D721Med (cell line): Measurements from ENCODE around the gene INPP5A.

Experiments
- DNase-seq: peaks from one replicate; pipeline ENCODE4 v3.0.0; 2011; ENCODE audit warnings: low spot score; ENCODE audit not compliant: insufficient read length
- FAIRE-seq: peaks from 2 replicates; lab custom pipeline; 2011; peaks lifted over from hg19 to GRCh38; lab: Jason Lieb, UNC
- TF ChIP-seq, protein P1 (sequence below): IDR thresholded peaks from 2 replicates; pipeline ENCODE4 v1.5.1; 2012; ENCODE audit warnings: mild to moderate bottlenecking, control low read depth; ENCODE audit not compliant: insufficient read depth; ENCODE audit errors: missing control alignments

Gene INPP5A

DNA sequence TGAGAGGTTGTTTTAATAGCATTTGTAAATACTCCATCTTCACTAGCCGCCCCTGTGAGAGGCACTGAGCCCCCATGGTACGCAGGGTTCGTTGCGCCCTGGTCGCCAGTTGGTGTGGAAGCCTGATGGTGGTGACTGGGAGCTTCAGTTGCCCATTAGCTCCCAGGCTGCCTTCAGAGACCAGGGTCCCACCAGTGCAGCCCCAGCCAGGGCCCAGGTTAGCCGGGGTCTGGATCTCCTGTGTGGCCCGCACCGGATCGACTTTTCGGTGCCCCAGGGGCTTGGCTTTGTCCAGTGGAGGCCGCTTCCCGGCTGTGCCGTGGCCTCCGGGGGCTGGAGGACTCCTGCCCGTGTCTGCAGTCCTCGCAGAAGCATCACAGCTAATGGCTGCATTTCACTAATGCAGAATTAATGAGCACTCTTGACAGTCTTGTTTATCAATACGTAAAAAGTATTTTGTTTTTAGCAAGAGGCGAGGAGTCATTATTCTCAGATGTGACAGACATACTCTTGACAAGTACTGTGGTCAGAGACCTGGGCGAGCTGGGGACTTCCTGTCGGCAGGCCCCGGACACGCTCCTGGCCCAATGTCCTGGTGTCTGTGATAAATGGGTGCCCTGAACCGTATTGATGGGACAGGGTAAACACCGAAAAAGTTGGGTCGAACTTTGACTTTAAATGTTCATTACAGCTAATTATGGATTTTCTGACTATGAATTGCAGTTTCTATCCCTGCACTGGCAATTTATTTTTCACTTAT, 148.5 kb downstream of the INPP5A start:
- DNase-seq (no peak), FAIRE-seq (no peak)

DNA sequence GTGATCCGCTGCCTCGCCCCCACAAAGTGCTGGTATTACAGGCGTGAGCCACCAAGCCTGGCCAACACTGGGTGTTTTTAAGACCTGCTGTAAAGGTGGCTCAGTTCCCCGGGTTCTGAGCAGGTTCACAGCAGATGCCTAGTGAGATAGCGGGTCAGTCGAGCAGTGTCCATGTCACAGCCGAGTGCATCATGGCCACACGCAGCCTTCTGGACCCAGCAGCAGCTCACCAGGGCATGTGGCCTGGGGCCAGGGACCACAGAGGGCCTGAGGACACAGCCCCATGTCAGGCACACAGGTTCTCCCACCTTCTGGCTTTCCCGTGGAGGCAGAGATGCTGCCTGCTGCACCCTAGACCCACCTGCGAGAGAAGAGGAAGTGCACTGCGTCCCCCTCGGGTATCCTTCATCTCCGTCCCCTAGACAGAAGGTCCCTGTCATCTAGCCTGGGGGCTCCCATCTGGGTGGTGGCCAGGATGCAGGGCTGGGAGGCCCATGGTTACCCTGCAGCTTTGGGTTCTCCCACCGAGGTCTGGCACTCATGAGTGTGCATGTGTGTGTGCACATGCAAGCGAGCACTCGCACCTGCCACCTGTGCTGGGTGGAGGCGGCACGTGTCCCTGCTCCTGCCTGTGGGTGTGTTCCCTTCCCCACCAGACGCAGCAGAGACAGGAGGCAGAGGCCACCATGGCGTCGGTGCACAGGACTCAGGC, 149.8 kb downstream of the INPP5A start:
- TF ChIP-seq, protein P1, sequence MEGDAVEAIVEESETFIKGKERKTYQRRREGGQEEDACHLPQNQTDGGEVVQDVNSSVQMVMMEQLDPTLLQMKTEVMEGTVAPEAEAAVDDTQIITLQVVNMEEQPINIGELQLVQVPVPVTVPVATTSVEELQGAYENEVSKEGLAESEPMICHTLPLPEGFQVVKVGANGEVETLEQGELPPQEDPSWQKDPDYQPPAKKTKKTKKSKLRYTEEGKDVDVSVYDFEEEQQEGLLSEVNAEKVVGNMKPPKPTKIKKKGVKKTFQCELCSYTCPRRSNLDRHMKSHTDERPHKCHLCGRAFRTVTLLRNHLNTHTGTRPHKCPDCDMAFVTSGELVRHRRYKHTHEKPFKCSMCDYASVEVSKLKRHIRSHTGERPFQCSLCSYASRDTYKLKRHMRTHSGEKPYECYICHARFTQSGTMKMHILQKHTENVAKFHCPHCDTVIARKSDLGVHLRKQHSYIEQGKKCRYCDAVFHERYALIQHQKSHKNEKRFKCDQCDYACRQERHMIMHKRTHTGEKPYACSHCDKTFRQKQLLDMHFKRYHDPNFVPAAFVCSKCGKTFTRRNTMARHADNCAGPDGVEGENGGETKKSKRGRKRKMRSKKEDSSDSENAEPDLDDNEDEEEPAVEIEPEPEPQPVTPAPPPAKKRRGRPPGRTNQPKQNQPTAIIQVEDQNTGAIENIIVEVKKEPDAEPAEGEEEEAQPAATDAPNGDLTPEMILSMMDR, result no peak
- DNase-seq (no peak), FAIRE-seq (no peak)

More for the DNA sequence above, 148.5 kb downstream of the INPP5A start:
- TF ChIP-seq, protein P1, result no peak

DNA sequence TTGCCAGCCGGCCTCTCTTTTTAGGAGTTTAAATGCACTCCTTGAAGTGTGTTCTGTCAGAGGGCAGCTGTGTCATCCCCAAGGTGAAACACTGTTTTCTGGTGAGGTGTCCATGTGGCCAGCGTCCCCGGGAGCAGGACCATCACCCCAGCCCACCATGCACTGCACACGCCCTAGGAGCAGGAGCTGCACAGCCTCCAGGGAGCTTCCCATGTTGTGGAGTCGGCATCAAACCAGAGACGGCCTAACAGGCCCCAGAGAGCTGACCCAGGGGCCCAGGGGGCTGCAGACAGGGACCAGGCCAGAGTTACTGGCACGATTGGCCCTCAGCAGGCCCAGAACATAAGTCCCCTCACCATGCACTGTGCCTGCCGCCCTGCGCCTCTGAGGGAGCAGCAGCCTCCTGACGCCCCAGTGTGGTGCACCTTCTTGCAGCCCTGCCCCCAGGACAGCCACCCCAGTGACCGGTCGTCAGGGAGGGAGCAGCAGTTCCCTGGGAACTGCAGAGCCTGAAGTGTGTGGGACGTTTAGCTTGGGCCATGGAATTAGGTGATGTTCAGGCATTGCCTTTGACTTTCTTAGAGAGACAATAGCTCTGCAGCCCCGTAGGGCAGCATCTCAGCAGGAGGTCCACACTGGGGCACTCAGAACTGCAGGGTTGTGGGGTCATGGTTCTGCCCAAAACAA, 150.4 kb downstream of the INPP5A start:
- TF ChIP-seq, protein P1, result no peak
- FAIRE-seq (no peak), DNase-seq (no peak)

DNA sequence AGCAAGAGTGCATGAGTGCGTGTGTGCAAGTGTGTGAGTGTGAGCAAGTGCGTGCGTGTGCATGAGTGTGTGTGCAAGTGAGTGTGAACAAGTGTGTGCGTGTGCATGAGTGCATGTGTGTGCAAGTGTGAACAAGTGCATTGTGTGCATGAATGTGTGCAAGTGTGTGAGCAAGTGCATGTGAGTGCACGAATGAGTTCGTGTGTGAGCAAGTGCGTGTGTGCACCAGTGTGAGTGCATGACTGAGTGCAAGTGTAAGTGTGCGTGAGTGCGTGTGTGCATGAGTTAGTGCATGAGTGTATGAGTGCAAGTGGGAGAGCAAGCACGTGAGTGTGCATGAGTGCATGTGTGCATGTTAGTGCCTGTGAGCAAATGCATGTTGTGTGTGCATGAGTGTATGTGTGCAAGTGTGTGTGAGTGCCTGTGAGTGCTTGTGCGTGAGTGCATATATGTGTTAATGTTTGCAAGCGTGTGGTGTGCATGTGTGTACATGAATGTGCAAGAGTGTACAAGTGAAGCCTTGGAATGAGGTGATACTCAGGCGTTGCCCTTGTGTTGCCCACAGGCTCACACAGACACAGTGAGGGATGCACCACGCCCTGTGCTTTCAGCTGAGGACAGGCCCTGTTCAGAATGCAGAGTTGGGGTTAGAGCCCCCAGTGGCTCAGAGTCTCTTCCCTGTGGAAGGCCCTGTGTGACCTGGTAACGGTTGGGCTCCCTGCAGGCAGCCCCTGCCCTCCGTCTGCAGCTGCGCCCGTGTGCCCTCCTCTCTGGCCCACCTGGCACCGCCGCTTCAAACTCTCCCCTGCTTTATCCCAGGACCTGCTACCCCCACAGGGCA, 151.2 kb downstream of the INPP5A start:
- FAIRE-seq, result no peak
- TF ChIP-seq, protein P1, result no peak
- DNase-seq, result no peak

DNA sequence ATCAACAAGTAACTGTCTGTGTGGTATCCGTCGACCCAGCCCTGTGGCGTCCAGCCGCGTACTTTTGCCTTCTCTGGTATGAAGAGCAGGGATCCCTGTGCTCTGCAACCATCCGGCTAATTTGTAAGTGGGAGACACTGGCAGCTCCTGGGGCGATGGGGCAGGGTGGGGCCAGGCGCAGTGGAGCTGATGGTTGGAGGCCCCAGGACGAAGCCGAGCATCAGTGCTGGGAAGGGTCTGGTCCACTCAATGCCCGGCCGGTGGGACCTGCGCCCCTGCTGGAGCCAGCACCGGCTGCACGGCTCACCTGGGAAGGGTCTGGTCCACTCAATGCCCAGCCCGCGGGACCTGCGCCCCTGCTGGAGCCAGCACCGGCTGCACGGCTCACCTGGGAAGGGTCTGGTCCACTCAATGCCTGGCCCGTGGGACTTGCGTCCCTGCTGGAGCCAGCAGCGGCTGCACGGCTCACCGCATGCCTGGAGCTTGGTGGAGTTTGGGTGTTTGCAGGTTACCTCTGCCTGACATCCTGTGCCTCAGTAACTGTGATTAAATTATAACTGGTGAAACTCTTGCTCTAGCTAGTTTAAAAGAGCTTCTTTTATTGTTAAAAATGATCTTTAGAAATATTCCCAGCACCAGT, 152.3 kb downstream of the INPP5A start:
- FAIRE-seq (no peak), DNase-seq (no peak)
- TF ChIP-seq, protein P1, result no peak

DNA sequence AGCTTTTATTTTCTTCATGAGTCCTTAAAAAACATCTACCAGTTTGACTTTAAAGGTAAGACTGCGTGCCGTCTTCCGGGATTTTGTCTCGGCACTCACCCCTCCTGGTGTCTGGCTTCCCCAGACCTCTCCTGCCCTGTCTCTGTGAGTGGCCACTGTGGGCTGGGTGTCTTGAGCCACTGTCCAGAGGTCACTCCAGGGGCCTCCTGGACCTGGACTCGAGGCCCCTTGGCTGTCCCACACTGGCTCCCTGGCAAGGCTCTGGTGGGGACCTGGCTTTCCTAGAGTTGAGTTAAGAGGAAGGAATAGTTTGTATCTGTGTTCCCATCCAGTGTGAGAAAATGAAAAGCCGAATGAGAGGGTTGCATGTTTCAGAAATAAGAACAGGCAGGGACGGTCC, 152.8 kb downstream of the INPP5A start:
- FAIRE-seq, result no peak
- TF ChIP-seq, protein P1, result no peak

More for the DNA sequence above, 152.8 kb downstream of the INPP5A start:
- DNase-seq, result no peak
